LNCaP clone FGC (cell line): ENCODE results near the gene NPTN.
"Not testable (repeated sequence)": the region's sequence is repeated elsewhere in the genome, so short reads cannot be mapped to it uniquely, and the experiment has no call there.

Experiments used
- DNase-seq: peaks from one replicate; pipeline ENCODE4 v3.0.0-alpha.2; 2011; ENCODE audit warnings: low read depth
- H3K4me3 ChIP-seq: 2 replicates; pipeline ENCODE4 v1.5.1; 2011; ENCODE audit warnings: mild to moderate bottlenecking, low read depth, low read length, control low read depth
- CTCF ChIP-seq: IDR thresholded peaks from 2 replicates; pipeline ENCODE4 v1.5.1; 2012; ENCODE audit warnings: mild to moderate bottlenecking; ENCODE audit not compliant: control insufficient read depth, insufficient read depth; ENCODE audit errors: extremely low read depth

Gene NPTN

GRCh38 chr15:73655724-73656123 lies 22.5 kb upstream of the NPTN start:
- no peak for DNase-seq
- no peak for TF ChIP-seq CTCF
- H3K4me3 ChIP-seq = no peak overlapping the region

- no peak for TF ChIP-seq CTCF
- H3K4me3 ChIP-seq = no peak overlapping the region
- DNase-seq = peak; percentile 96
These were observed 21.5 kb upstream of the NPTN start for GRCh38 chr15:73654659-73655058.

GRCh38 chr15:73650416-73651126 lies 17.4 kb upstream of the NPTN start:
- H3K4me3 ChIP-seq = no peak overlapping the region
- no peak for TF ChIP-seq CTCF
- DNase-seq = no peak

- TF ChIP-seq CTCF = no peak
- DNase-seq = no peak
- no peak overlapping the region for H3K4me3 ChIP-seq
These were observed 14.8 kb upstream of the NPTN start for GRCh38 chr15:73648014-73648295.

GRCh38 chr15:73647259-73648013 lies 14.2 kb upstream of the NPTN start:
- DNase-seq = no peak
- no peak overlapping the region for H3K4me3 ChIP-seq
- TF ChIP-seq CTCF = no peak

- not testable (repeated sequence) for H3K4me3 ChIP-seq, DNase-seq
These were observed 6.3 kb upstream of the NPTN start for GRCh38 chr15:73639464-73639863.

GRCh38 chr15:73637527-73637926 lies 4.3 kb upstream of the NPTN start:
- no peak overlapping the region for H3K4me3 ChIP-seq
- no peak for TF ChIP-seq CTCF
- DNase-seq = peak; percentile 69
